ENCODE measurements around the gene EDA. TPM values are rescaled to one million over a fixed set of nuclear protein-coding genes. Genes with fewer than 3 reads are reported as not detected.

EDA gene
- total RNA-seq, 2 experiments from 2014 or later = 0.49 to 0.92 TPM

- POLR2A ChIA-PET = no interaction called here
- H3K4me1 Mint-ChIP-seq (ENCODE audit: low read depth) = peaks cover 2% of the 10 kb centered on the region
- ATAC-seq = peak; percentile 79
- peak; percentile 65 for DNase-seq
- no peaks in the 10 kb centered on the region for H3K36me3 Mint-ChIP-seq (ENCODE audit: low read depth)
- no peaks in the 10 kb centered on the region for H3K9me3 Mint-ChIP-seq
- no peak overlapping the region for H3K27ac Mint-ChIP-seq
- peak; percentile 61 for TF ChIP-seq CTCF (IDR thresholded peaks at IDR 0.05)
- no peaks in the 10 kb centered on the region for H3K27me3 Mint-ChIP-seq
- CTCF ChIA-PET = interaction anchor here (1.4 to 3.0 kb wide), 3 partner anchors 52 to 99 kb away, joined by 4 to 29 read pairs (median 8); partner anchors contain the start of gene IGBP1
- H3K4me3 Mint-ChIP-seq = no peak overlapping the region
- intact Hi-C loops (cut with micrococcal nuclease) = loop anchor here (5.0 kb wide), 2 partner anchors 64 to 496 kb away; no protein-coding TSS in a partner anchor
These were observed 417.6 kb downstream of the EDA start for GRCh38 chrX:70033348-70034051.

GRCh38 chrX:70034646-70035045 is 418.7 kb downstream of the EDA start:
- ATAC-seq = no peak
- Mint-ChIP-seq H3K9me3 (no peaks in the 10 kb centered on the region), H3K4me1 (ENCODE audit: low read depth) (peaks cover 2% of the 10 kb centered on the region), H3K27me3 (no peaks in the 10 kb centered on the region), H3K4me3 (no peak overlapping the region), H3K36me3 (ENCODE audit: low read depth) (no peaks in the 10 kb centered on the region), H3K27ac (no peak overlapping the region)
- intact Hi-C loops (cut with micrococcal nuclease) = loop anchor here (5.0 kb wide), 2 partner anchors 63 to 497 kb away; no protein-coding TSS in a partner anchor
- CTCF ChIA-PET = interaction anchor here (3.0 kb wide), 1 partner anchor 63 kb away, joined by 29 read pairs; no protein-coding TSS in a partner anchor
- DNase-seq = no peak
- TF ChIP-seq CTCF (IDR thresholded peaks at IDR 0.05) = no peak
- POLR2A ChIA-PET = no interaction called here

GRCh38 chrX:70038515-70038914 is 422.6 kb downstream of the EDA start:
- Mint-ChIP-seq H3K4me1 (ENCODE audit: low read depth) (no peaks in the 10 kb centered on the region), H3K4me3 (no peak overlapping the region), H3K36me3 (ENCODE audit: low read depth) (no peaks in the 10 kb centered on the region), H3K9me3 (no peaks in the 10 kb centered on the region), H3K27ac (no peak overlapping the region), H3K27me3 (no peaks in the 10 kb centered on the region)
- DNase-seq = no peak
- intact Hi-C loops (cut with micrococcal nuclease) = no loop called here
- TF ChIP-seq CTCF (IDR thresholded peaks at IDR 0.05) = no peak
- ATAC-seq = no peak
- POLR2A ChIA-PET = no interaction called here
- CTCF ChIA-PET = no interaction called here

GRCh38 chrX:70038951-70039350 is 423.0 kb downstream of the EDA start:
- no peaks in the 10 kb centered on the region for H3K27me3 Mint-ChIP-seq
- CTCF ChIA-PET = interaction anchor here (2.9 kb wide), 1 partner anchor 9 kb away, joined by 13 read pairs; no protein-coding TSS in a partner anchor
- H3K4me3 Mint-ChIP-seq = no peak overlapping the region
- H3K4me1 Mint-ChIP-seq (ENCODE audit: low read depth) = no peaks in the 10 kb centered on the region
- DNase-seq (no peak), ATAC-seq (no peak)
- H3K9me3 Mint-ChIP-seq = no peaks in the 10 kb centered on the region
- H3K36me3 Mint-ChIP-seq (ENCODE audit: low read depth) = no peaks in the 10 kb centered on the region
- intact Hi-C loops (cut with micrococcal nuclease) = no loop called here
- TF ChIP-seq CTCF (IDR thresholded peaks at IDR 0.05) = no peak
- H3K27ac Mint-ChIP-seq = no peak overlapping the region
- POLR2A ChIA-PET = no interaction called here

GRCh38 chrX:70039758-70040157 is 423.8 kb downstream of the EDA start:
- intact Hi-C loops (cut with micrococcal nuclease) = no loop called here
- CTCF ChIA-PET = interaction anchor here (2.9 kb wide), 1 partner anchor 9 kb away, joined by 13 read pairs; no protein-coding TSS in a partner anchor

More at GRCh38 chrX:70039758-70040157, 423.8 kb downstream of the EDA start:
- POLR2A ChIA-PET = no interaction called here
- Mint-ChIP-seq H3K27ac (no peak overlapping the region), H3K9me3 (no peaks in the 10 kb centered on the region), H3K4me3 (no peak overlapping the region), H3K36me3 (ENCODE audit: low read depth) (no peaks in the 10 kb centered on the region), H3K4me1 (ENCODE audit: low read depth) (no peaks in the 10 kb centered on the region), H3K27me3 (no peaks in the 10 kb centered on the region)
- DNase-seq (no peak), ATAC-seq (no peak)
- TF ChIP-seq CTCF (IDR thresholded peaks at IDR 0.05) = no peak

All from activated CD8-positive, alpha-beta T cell treated with anti-CD3 and anti-CD28 coated beads for 36 hours (primary cell).